Bronchial epithelial cell (primary cell): Measurements from ENCODE around the gene BPGM. TPM values are rescaled to one million over a fixed set of nuclear protein-coding genes. Genes with fewer than 3 reads are reported as not detected.

Source experiments
- DNase-seq: peaks from one replicate; pipeline ENCODE4 v3.0.0-alpha.2; 2010; ENCODE audit warnings: low read depth
- FAIRE-seq: peaks from 2 replicates; lab custom pipeline; 2011; peaks lifted over from hg19 to GRCh38; lab: Jason Lieb, UNC
- H3K27me3 ChIP-seq: 2 replicates; pipeline ENCODE4 v1.5.1; 2011; ENCODE audit warnings: low read length; ENCODE audit not compliant: control insufficient read depth, insufficient read depth
- H3K36me3 ChIP-seq: 2 replicates; pipeline ENCODE4 v1.5.1; 2011; ENCODE audit warnings: low read length; ENCODE audit not compliant: control insufficient read depth, insufficient read depth
- H3K4me3 ChIP-seq: 2 replicates; pipeline ENCODE4 v1.5.1; 2011; ENCODE audit warnings: mild to moderate bottlenecking, low read depth, low read length, control low read depth
- total RNA-seq: library from RNA; depleted of rRNA; stranded (reverse); fragments of >200 nt; gene quantifications from 2 replicates; pipeline ENCODE4 v1.2.1, GENCODE V29; 2014
- TF ChIP-seq, protein P1 (sequence below): IDR thresholded peaks from 2 replicates; pipeline ENCODE4 v1.5.1; 2011; ENCODE audit warnings: mild to moderate bottlenecking, moderate library complexity, low read length, control low read depth, inconsistent platforms; ENCODE audit not compliant: insufficient read depth, severe bottlenecking

The BPGM gene
- total RNA-seq, 1 donor from 2014 or later = 16.6 TPM

- no peak overlapping the region for H3K4me3 ChIP-seq
- H3K27me3 ChIP-seq = no peaks in the 10 kb centered on the region
- DNase-seq (no peak), FAIRE-seq (no peak)
- no peaks in the 10 kb centered on the region for H3K36me3 ChIP-seq
- TF ChIP-seq, protein P1, sequence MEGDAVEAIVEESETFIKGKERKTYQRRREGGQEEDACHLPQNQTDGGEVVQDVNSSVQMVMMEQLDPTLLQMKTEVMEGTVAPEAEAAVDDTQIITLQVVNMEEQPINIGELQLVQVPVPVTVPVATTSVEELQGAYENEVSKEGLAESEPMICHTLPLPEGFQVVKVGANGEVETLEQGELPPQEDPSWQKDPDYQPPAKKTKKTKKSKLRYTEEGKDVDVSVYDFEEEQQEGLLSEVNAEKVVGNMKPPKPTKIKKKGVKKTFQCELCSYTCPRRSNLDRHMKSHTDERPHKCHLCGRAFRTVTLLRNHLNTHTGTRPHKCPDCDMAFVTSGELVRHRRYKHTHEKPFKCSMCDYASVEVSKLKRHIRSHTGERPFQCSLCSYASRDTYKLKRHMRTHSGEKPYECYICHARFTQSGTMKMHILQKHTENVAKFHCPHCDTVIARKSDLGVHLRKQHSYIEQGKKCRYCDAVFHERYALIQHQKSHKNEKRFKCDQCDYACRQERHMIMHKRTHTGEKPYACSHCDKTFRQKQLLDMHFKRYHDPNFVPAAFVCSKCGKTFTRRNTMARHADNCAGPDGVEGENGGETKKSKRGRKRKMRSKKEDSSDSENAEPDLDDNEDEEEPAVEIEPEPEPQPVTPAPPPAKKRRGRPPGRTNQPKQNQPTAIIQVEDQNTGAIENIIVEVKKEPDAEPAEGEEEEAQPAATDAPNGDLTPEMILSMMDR = no peak
Measured at GRCh38 chr7:134706468-134706867, 59.8 kb downstream of the BPGM start.

GRCh38 chr7:134707663-134708378 lies 61.2 kb downstream of the BPGM start:
- DNase-seq (no peak), FAIRE-seq (no peak)
- TF ChIP-seq, protein P1 = no peak
- no peaks in the 10 kb centered on the region for H3K27me3 ChIP-seq
- no peaks in the 10 kb centered on the region for H3K36me3 ChIP-seq
- no peak overlapping the region for H3K4me3 ChIP-seq

GRCh38 chr7:134708692-134709091 lies 62.0 kb downstream of the BPGM start:
- Histone ChIP-seq H3K36me3 (no peaks in the 10 kb centered on the region), H3K4me3 (no peak overlapping the region), H3K27me3 (no peaks in the 10 kb centered on the region)
- DNase-seq = no peak
- TF ChIP-seq, protein P1 = no peak
- no peak for FAIRE-seq

DNA sequence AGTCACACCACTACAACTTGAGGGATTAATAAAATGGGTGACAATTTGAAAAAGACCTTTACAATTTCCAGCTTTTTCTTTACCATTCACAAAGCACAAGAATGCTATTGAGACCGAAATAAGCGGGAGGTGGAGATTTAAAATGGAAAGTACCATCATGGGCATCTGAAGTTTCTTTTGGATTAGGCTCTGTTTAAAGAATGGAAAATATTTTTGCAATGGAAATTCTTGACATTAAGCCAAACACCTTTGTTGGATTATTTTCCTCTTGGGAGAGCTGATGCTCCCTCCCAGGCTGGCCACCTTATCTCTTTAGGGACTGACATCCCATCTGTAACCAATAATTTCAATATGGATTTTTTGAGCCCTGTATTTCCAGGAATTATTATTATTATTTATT lies 62.5 kb downstream of the BPGM start:
- FAIRE-seq = no peak
- TF ChIP-seq, protein P1 = no peak

GRCh38 chr7:134710511-134710853 lies 63.8 kb downstream of the BPGM start:
- Histone ChIP-seq H3K4me3 (no peak overlapping the region), H3K36me3 (no peaks in the 10 kb centered on the region), H3K27me3 (no peaks in the 10 kb centered on the region)
- TF ChIP-seq, protein P1 = no peak
- no peak for FAIRE-seq
- DNase-seq = no peak

More for the DNA sequence above, 62.5 kb downstream of the BPGM start:
- no peak for DNase-seq
- Histone ChIP-seq H3K27me3 (no peaks in the 10 kb centered on the region), H3K36me3 (no peaks in the 10 kb centered on the region), H3K4me3 (no peak overlapping the region)
